Endothelial cell (in vitro differentiated cells): Measurements from ENCODE around the gene LRRC10B. TPM values are rescaled to one million over a fixed set of nuclear protein-coding genes. Genes with fewer than 3 reads are reported as not detected.

Experiments
- DNase-seq: peaks from one replicate; pipeline ENCODE4 v3.0.0; 2021; ENCODE audit warnings: low spot score
- H3K27ac Mint-ChIP-seq: one replicate; pipeline ENCODE4 v1.8.0; 2021; ENCODE audit warnings: mixed read lengths, inconsistent platforms; ENCODE audit not compliant: unreplicated experiment
- H3K27me3 Mint-ChIP-seq: one replicate; pipeline ENCODE4 v1.8.0; 2021; ENCODE audit warnings: mild to moderate bottlenecking, moderate library complexity, mixed read lengths, inconsistent platforms; ENCODE audit not compliant: unreplicated experiment
- H3K36me3 Mint-ChIP-seq: one replicate; pipeline ENCODE4 v1.8.0; 2021; ENCODE audit warnings: mild to moderate bottlenecking, low read depth, mixed read lengths, inconsistent platforms; ENCODE audit not compliant: unreplicated experiment
- H3K4me1 Mint-ChIP-seq: one replicate; pipeline ENCODE4 v1.8.0; 2021; ENCODE audit warnings: mild to moderate bottlenecking, mixed read lengths, inconsistent platforms; ENCODE audit not compliant: unreplicated experiment
- H3K4me3 Mint-ChIP-seq: one replicate; pipeline ENCODE4 v1.8.0; 2021; ENCODE audit warnings: mild to moderate bottlenecking, mixed read lengths, inconsistent platforms; ENCODE audit not compliant: unreplicated experiment
- H3K9me3 Mint-ChIP-seq: one replicate; pipeline ENCODE4 v1.8.0; 2021; ENCODE audit warnings: mixed read lengths, inconsistent platforms; ENCODE audit not compliant: unreplicated experiment
- CTCF ChIP-seq: fragments of 200-600 bp; sonication (generic); IDR thresholded peaks from one replicate; pipeline ENCODE4 v1.5.0; 2021; ENCODE audit warnings: antibody characterized with exemption; ENCODE audit not compliant: unreplicated experiment
- total RNA-seq: library from RNA; stranded (reverse); fragmentation: NEBNext Ultra II Directional; extraction: Animal tissue kit (Norgen Biotek cat#: 25700); gene quantifications from one replicate; pipeline ENCODE4 v1.2.1, GENCODE V29; 2021; ENCODE audit not compliant: unreplicated experiment

The LRRC10B gene
- total RNA-seq, 1 donor from 2014 or later, result 0.13 TPM

- Mint-ChIP-seq H3K27me3 (peaks cover 17% of the 10 kb centered on the region), H3K36me3 (peaks cover 4% of the 10 kb centered on the region), H3K4me1 (peaks cover 21% of the 10 kb centered on the region), H3K27ac (no peak overlapping the region), H3K9me3 (no peaks in the 10 kb centered on the region), H3K4me3 (no peak overlapping the region)
- no peak for TF ChIP-seq CTCF
- no peak for DNase-seq
Observed at GRCh38 chr11:61537326-61537725, 28.8 kb downstream of the LRRC10B start.

GRCh38 chr11:61538636-61538961 lies 30.1 kb downstream of the LRRC10B start:
- TF ChIP-seq CTCF, result no peak
- H3K9me3 Mint-ChIP-seq, result no peaks in the 10 kb centered on the region
- no peak overlapping the region for H3K4me3 Mint-ChIP-seq
- H3K27ac Mint-ChIP-seq, result no peak overlapping the region
- H3K27me3 Mint-ChIP-seq, result peaks cover 15% of the 10 kb centered on the region
- peaks cover 4% of the 10 kb centered on the region for H3K36me3 Mint-ChIP-seq
- no peak for DNase-seq
- peaks cover 21% of the 10 kb centered on the region for H3K4me1 Mint-ChIP-seq

GRCh38 chr11:61539006-61539405 lies 30.5 kb downstream of the LRRC10B start:
- DNase-seq, result no peak
- no peak for TF ChIP-seq CTCF
- Mint-ChIP-seq H3K9me3 (no peaks in the 10 kb centered on the region), H3K27me3 (peaks cover 15% of the 10 kb centered on the region), H3K27ac (no peak overlapping the region), H3K36me3 (peaks cover 4% of the 10 kb centered on the region), H3K4me1 (peaks cover 21% of the 10 kb centered on the region), H3K4me3 (no peak overlapping the region)

GRCh38 chr11:61539831-61540357 lies 31.3 kb downstream of the LRRC10B start:
- TF ChIP-seq CTCF, result no peak
- no peak for DNase-seq
- H3K36me3 Mint-ChIP-seq, result peaks cover under 1% of the 10 kb centered on the region
- no peak overlapping the region for H3K27ac Mint-ChIP-seq
- peaks cover 11% of the 10 kb centered on the region for H3K27me3 Mint-ChIP-seq
- no peaks in the 10 kb centered on the region for H3K9me3 Mint-ChIP-seq
- no peak overlapping the region for H3K4me3 Mint-ChIP-seq
- peaks cover 21% of the 10 kb centered on the region for H3K4me1 Mint-ChIP-seq

- TF ChIP-seq CTCF, result no peak
- peaks cover 21% of the 10 kb centered on the region for H3K4me1 Mint-ChIP-seq
- DNase-seq, result no peak
- peaks cover 12% of the 10 kb centered on the region for H3K27me3 Mint-ChIP-seq
- H3K36me3 Mint-ChIP-seq, result no peaks in the 10 kb centered on the region
- H3K4me3 Mint-ChIP-seq, result no peak overlapping the region
- no peak overlapping the region for H3K27ac Mint-ChIP-seq
- no peaks in the 10 kb centered on the region for H3K9me3 Mint-ChIP-seq
Observed at GRCh38 chr11:61540528-61540927, 32.0 kb downstream of the LRRC10B start.
